ENCODE measurements around the gene ABLIM3. TPM values are rescaled to one million over a fixed set of nuclear protein-coding genes. Genes with fewer than 3 reads are reported as not detected.

ABLIM3 gene
- total and polyA plus RNA-seq, 2 experiments from 2014 or later: 0.19 to 2.2 TPM

DNA sequence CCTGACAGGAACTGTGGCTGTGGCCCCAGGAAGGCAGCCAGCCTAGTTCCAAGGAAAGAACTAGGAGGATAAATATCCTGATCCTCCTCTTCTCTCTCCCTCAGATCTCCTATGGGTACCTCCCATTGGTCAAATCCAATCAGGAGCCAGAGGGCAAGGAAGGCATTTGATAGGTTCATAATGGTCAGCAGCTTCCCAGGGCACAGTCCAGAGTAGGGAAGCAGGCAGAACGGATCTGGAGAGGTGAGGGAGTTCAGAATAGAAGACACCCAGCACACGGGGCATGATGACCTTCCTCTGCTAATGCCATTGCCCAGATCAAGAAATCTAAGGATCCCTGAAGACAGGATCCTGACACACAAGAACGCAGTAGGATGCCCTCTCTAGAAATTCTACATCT is 8.6 kb downstream of the ABLIM3 start:
- H2AFZ ChIP-seq: no peak overlapping the region
- Mint-ChIP-seq H3K4me3 (no peak overlapping the region), H3K4me1 (no peaks in the 10 kb centered on the region), H3K36me3 (ENCODE audit: low read depth) (no peaks in the 10 kb centered on the region), H3K27me3 (ENCODE audit: insufficient read depth, low read depth, poor library complexity) (no peaks in the 10 kb centered on the region), H3K9me3 (no peaks in the 10 kb centered on the region), H3K27ac (no peak overlapping the region)
- no peaks in the 10 kb centered on the region; the same call in 1 of the 2 replicates for H3K4me1 ChIP-seq (ENCODE audit: insufficient read depth)
- H3K27me3 ChIP-seq (ENCODE audit: insufficient read depth): no peaks in the 10 kb centered on the region
- ATAC-seq (no peak), DNase-seq (ENCODE audit: low spot score) (no peak)
- H3K4me3 ChIP-seq: no peak overlapping the region
- H3K27ac ChIP-seq (ENCODE audit: low read depth): no peak overlapping the region
- 0 out of 2 replicates have a peak, but pooled peaks cover 3% of the 10 kb centered on the region for H3K9me2 ChIP-seq (ENCODE audit: insufficient read depth)
- no peaks in the 10 kb centered on the region for H3F3A ChIP-seq (replicated peaks; ENCODE audit: low read depth)
- no peaks in the 10 kb centered on the region for H3K79me2 ChIP-seq (replicated peaks; ENCODE audit: insufficient read depth)
- no peak overlapping the region for H3K4me2 ChIP-seq
- TF ChIP-seq NANOG (IDR thresholded peaks at IDR 0.05; ENCODE audit: borderline replicate concordance) (no peak), ZNF331 (CRISPR knock-in tag; IDR thresholded peaks at IDR 0.05; ENCODE audit: low read depth) (no peak), STAT1 (IDR thresholded peaks at IDR 0.05; ENCODE audit: unreplicated experiment) (no peak), EZH2 (IDR thresholded peaks at IDR 0.05; ENCODE audit: low read depth, unreplicated experiment) (no peak), EZH2phosphoT487 (IDR thresholded peaks at IDR 0.05; ENCODE audit: unreplicated experiment) (no peak), CREB1 (CRISPR knock-in tag; IDR thresholded peaks at IDR 0.05; ENCODE audit: low read depth) (no peak), JUNB (IDR thresholded peaks at IDR 0.05; ENCODE audit: unreplicated experiment) (no peak), REST (IDR thresholded peaks at IDR 0.05; ENCODE audit: unreplicated experiment) (no peak)
- H3K36me3 ChIP-seq (ENCODE audit: insufficient read depth): no peaks in the 10 kb centered on the region
- no peaks in the 10 kb centered on the region for H4K20me1 ChIP-seq (replicated peaks; ENCODE audit: insufficient read depth)

- H3K9me2 ChIP-seq (ENCODE audit: insufficient read depth): 0 out of 2 replicates have a peak, but pooled peaks cover 3% of the 10 kb centered on the region
- no peak overlapping the region for H2AFZ ChIP-seq
- H3K4me1 Mint-ChIP-seq: no peaks in the 10 kb centered on the region
- no peaks in the 10 kb centered on the region; the same call in 1 of the 2 replicates for H3K4me1 ChIP-seq (ENCODE audit: insufficient read depth)
- H3K79me2 ChIP-seq (replicated peaks; ENCODE audit: insufficient read depth): no peaks in the 10 kb centered on the region
- no peaks in the 10 kb centered on the region for H3K27me3 Mint-ChIP-seq (ENCODE audit: insufficient read depth, low read depth, poor library complexity)
- H3K36me3 ChIP-seq (ENCODE audit: insufficient read depth): no peaks in the 10 kb centered on the region
- H3K36me3 Mint-ChIP-seq (ENCODE audit: low read depth): no peaks in the 10 kb centered on the region
- H4K20me1 ChIP-seq (replicated peaks; ENCODE audit: insufficient read depth): no peaks in the 10 kb centered on the region
- no peak overlapping the region for H3K27ac Mint-ChIP-seq
- DNase-seq (ENCODE audit: low spot score): no peak
- no peak overlapping the region for H3K4me3 ChIP-seq
- H3K4me2 ChIP-seq: no peak overlapping the region
- ATAC-seq: no peak
- no peaks in the 10 kb centered on the region for H3K9me3 Mint-ChIP-seq
- H3K27me3 ChIP-seq (ENCODE audit: insufficient read depth): no peaks in the 10 kb centered on the region
- no peaks in the 10 kb centered on the region for H3F3A ChIP-seq (replicated peaks; ENCODE audit: low read depth)
- H3K27ac ChIP-seq (ENCODE audit: low read depth): no peak overlapping the region
- no peak overlapping the region for H3K4me3 Mint-ChIP-seq
- TF ChIP-seq EZH2 (IDR thresholded peaks at IDR 0.05; ENCODE audit: low read depth, unreplicated experiment) (no peak), EZH2phosphoT487 (IDR thresholded peaks at IDR 0.05; ENCODE audit: unreplicated experiment) (no peak), POLR2AphosphoS5 (IDR thresholded peaks at IDR 0.05; ENCODE audit: low read depth) (no peak), JUNB (IDR thresholded peaks at IDR 0.05; ENCODE audit: unreplicated experiment) (no peak), CREB1 (CRISPR knock-in tag; IDR thresholded peaks at IDR 0.05; ENCODE audit: low read depth) (no peak)
- TF ChIP-seq, protein P1, sequence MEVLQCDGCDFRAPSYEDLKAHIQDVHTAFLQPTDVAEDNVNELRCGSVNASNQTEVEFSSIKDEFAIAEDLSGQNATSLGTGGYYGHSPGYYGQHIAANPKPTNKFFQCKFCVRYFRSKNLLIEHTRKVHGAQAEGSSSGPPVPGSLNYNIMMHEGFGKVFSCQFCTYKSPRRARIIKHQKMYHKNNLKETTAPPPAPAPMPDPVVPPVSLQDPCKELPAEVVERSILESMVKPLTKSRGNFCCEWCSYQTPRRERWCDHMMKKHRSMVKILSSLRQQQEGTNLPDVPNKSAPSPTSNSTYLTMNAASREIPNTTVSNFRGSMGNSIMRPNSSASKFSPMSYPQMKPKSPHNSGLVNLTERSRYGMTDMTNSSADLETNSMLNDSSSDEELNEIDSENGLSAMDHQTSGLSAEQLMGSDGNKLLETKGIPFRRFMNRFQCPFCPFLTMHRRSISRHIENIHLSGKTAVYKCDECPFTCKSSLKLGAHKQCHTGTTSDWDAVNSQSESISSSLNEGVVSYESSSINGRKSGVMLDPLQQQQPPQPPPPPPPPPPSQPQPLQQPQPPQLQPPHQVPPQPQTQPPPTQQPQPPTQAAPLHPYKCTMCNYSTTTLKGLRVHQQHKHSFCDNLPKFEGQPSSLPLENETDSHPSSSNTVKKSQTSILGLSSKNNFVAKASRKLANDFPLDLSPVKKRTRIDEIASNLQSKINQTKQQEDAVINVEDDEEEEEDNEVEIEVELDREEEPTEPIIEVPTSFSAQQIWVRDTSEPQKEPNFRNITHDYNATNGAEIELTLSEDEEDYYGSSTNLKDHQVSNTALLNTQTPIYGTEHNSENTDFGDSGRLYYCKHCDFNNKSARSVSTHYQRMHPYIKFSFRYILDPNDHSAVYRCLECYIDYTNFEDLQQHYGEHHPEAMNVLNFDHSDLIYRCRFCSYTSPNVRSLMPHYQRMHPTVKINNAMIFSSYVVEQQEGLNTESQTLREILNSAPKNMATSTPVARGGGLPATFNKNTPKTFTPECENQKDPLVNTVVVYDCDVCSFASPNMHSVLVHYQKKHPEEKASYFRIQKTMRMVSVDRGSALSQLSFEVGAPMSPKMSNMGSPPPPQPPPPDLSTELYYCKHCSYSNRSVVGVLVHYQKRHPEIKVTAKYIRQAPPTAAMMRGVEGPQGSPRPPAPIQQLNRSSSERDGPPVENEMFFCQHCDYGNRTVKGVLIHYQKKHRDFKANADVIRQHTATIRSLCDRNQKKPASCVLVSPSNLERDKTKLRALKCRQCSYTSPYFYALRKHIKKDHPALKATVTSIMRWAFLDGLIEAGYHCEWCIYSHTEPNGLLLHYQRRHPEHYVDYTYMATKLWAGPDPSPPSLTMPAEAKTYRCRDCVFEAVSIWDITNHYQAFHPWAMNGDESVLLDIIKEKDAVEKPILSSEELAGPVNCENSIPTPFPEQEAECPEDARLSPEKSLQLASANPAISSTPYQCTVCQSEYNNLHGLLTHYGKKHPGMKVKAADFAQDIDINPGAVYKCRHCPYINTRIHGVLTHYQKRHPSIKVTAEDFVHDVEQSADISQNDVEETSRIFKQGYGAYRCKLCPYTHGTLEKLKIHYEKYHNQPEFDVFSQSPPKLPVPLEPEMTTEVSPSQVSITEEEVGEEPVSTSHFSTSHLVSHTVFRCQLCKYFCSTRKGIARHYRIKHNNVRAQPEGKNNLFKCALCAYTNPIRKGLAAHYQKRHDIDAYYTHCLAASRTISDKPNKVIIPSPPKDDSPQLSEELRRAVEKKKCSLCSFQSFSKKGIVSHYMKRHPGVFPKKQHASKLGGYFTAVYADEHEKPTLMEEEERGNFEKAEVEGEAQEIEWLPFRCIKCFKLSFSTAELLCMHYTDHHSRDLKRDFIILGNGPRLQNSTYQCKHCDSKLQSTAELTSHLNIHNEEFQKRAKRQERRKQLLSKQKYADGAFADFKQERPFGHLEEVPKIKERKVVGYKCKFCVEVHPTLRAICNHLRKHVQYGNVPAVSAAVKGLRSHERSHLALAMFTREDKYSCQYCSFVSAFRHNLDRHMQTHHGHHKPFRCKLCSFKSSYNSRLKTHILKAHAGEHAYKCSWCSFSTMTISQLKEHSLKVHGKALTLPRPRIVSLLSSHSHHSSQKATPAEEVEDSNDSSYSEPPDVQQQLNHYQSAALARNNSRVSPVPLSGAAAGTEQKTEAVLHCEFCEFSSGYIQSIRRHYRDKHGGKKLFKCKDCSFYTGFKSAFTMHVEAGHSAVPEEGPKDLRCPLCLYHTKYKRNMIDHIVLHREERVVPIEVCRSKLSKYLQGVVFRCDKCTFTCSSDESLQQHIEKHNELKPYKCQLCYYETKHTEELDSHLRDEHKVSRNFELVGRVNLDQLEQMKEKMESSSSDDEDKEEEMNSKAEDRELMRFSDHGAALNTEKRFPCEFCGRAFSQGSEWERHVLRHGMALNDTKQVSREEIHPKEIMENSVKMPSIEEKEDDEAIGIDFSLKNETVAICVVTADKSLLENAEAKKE (CRISPR knock-in tag; IDR thresholded peaks at IDR 0.05): no peak
Measured at GRCh38 chr5:149150457-149150856, 9.2 kb downstream of the ABLIM3 start.

Measured in GM23338 (cell line).